Tibial nerve (tissue), 4 donors: ENCODE data around the gene RAG2. TPM values are rescaled to one million over a fixed set of nuclear protein-coding genes. Genes with fewer than 3 reads are reported as not detected.
A peak's percentile ranks its signal among the peaks of the same experiment; 100 is the strongest.
"Not testable (repeated sequence)": the region's sequence is repeated elsewhere in the genome, so short reads cannot be mapped to it uniquely, and the experiment has no call there.

Experiments
- DNase-seq, 2 donors: peaks; one replicate each; pipeline ENCODE4 v3.0.0-alpha.2; 2019; ENCODE audit warnings: low spot score in 2 of 2
- H3K27ac ChIP-seq, 4 donors: fragments of 200-600 bp; sonication (generic) in 3 of 4; one replicate each; pipeline ENCODE4 v1.5.1; 2017 to 2019; ENCODE audit warnings: mild to moderate bottlenecking in 1 of 4
- H3K27me3 ChIP-seq, 2 donors: fragments of 200-600 bp; sonication (generic) in 1 of 2; one replicate each; pipeline versions ENCODE4 v1.5.1 to v1.6.0; 2017 to 2019
- H3K36me3 ChIP-seq, 3 donors: fragments of 200-600 bp; sonication (generic); one replicate each; pipeline ENCODE4 v1.5.1; 2018 to 2019
- H3K4me1 ChIP-seq, 4 donors: fragments of 200-600 bp; sonication (generic) in 3 of 4; one replicate each; pipeline ENCODE4 v1.5.1; 2017 to 2019
- H3K4me3 ChIP-seq, 4 donors: fragments of 200-600 bp; sonication (generic) in 3 of 4; one replicate each; pipeline ENCODE4 v1.5.1; 2017 to 2019; ENCODE audit warnings: mild to moderate bottlenecking in 1 of 4, moderate library complexity in 1 of 4
- H3K9me3 ChIP-seq, 4 donors: fragments of 200-600 bp; sonication (generic) in 3 of 4; one replicate each; pipeline ENCODE4 v1.5.1; 2017 to 2019
- CTCF ChIP-seq, 5 experiments: fragments of 200-600 bp in 3 of 5; fragments of 450-650 bp in 2 of 5; sonication (generic) in 3 of 5; IDR thresholded peaks; one replicate each; pipeline ENCODE4 v1.5.1; 2016 to 2019; ENCODE audit warnings: antibody characterized with exemption in 5 of 5, mild to moderate bottlenecking in 3 of 5, moderate library complexity in 2 of 5
- EP300 ChIP-seq, 2 donors: sonication (generic); formaldehyde crosslinking; IDR thresholded peaks; one replicate each; pipeline ENCODE4 v1.6.1; 2017; ENCODE audit warnings: antibody characterized with exemption in 2 of 2, mild to moderate bottlenecking in 1 of 2
- POLR2A ChIP-seq, 2 donors: fragments of 450-650 bp; IDR thresholded peaks; one replicate each; pipeline ENCODE4 v1.6.1; 2017; ENCODE audit warnings: antibody characterized with exemption in 2 of 2, mild to moderate bottlenecking in 2 of 2, moderate library complexity in 2 of 2
- WGBS, 2 donors: methylation state at CpG; one replicate each; pipeline ENCODE4 v1.1.5; 2018; 5-methylcytosine and 5-hydroxymethylcytosine counted together
- total RNA-seq, 4 donors: library from RNA; depleted of rRNA; stranded (reverse); fragments of >200 nt; gene quantifications; one replicate each; pipeline ENCODE4 v1.1.0, GENCODE V29; 2016

Gene RAG2
- total RNA-seq, 4 donors from 2014 or later: not detected

- Histone ChIP-seq H3K27me3 (no peaks in the 10 kb centered on the region), H3K27ac (no peak overlapping the region), H3K4me3 (no peak overlapping the region), H3K36me3 (no peaks in the 10 kb centered on the region), H3K9me3 (no peaks in the 10 kb centered on the region), H3K4me1 (no peaks in the 10 kb centered on the region)
- no peak for DNase-seq
- TF ChIP-seq EP300 (IDR thresholded peaks at IDR 0.05) (no peak), CTCF (IDR thresholded peaks at IDR 0.05) (no peak), POLR2A (IDR thresholded peaks at IDR 0.05) (no peak)
- 91 to 93% methylated on average over 4 of the region's 4 CpGs for WGBS, 2 donors
Observed at GRCh38 chr11:36566407-36567053, 31.5 kb downstream of the RAG2 start.

- 67 to 72% methylated on average over 6 of the region's 6 CpGs for WGBS, 2 donors
- Histone ChIP-seq H3K9me3 (peaks cover 0 to 1% (median 0%) of the 10 kb centered on the region in 4 donors), H3K4me1 (no peaks in the 10 kb centered on the region), H3K27ac (no peak overlapping the region), H3K36me3 (no peaks in the 10 kb centered on the region), H3K27me3 (no peaks in the 10 kb centered on the region), H3K4me3 (no peak overlapping the region)
- TF ChIP-seq CTCF (IDR thresholded peaks at IDR 0.05) (no peak), EP300 (IDR thresholded peaks at IDR 0.05) (no peak), POLR2A (IDR thresholded peaks at IDR 0.05) (no peak)
- no peak for DNase-seq
Observed at GRCh38 chr11:36565031-36565610, 32.9 kb downstream of the RAG2 start.

- 1 to 3% methylated on average over 15 of the region's 15 CpGs for WGBS, 2 donors
- DNase-seq: peak in 1 of 2 donors; percentile 60
Observed at GRCh38 chr11:36564376-36565030, 33.5 kb downstream of the RAG2 start.

GRCh38 chr11:36558571-36559413, 39.2 kb downstream of the RAG2 start:
- no peak for DNase-seq
- Histone ChIP-seq H3K27me3 (no peaks in the 10 kb centered on the region), H3K9me3 (peaks cover 0 to 6% (median 0%) of the 10 kb centered on the region in 4 donors), H3K36me3 (no peaks in the 10 kb centered on the region), H3K27ac (no peak overlapping the region), H3K4me3 (no peak overlapping the region), H3K4me1 (no peaks in the 10 kb centered on the region)
- 78 to 84% methylated on average over 4 of the region's 4 CpGs for WGBS, 2 donors
- TF ChIP-seq EP300 (IDR thresholded peaks at IDR 0.05) (no peak), POLR2A (IDR thresholded peaks at IDR 0.05) (no peak)

More at GRCh38 chr11:36564376-36565030, 33.5 kb downstream of the RAG2 start:
- H3K9me3 ChIP-seq: peaks cover 0 to 6% (median 0%) of the 10 kb centered on the region in 4 donors
- no peaks in the 10 kb centered on the region for H3K27me3 ChIP-seq
- TF ChIP-seq EP300 (IDR thresholded peaks at IDR 0.05): no peak
- no peak for TF ChIP-seq POLR2A (IDR thresholded peaks at IDR 0.05)
- peak; percentile 50 to 66 (median 55) for TF ChIP-seq CTCF (IDR thresholded peaks at IDR 0.05)
- no peaks in the 10 kb centered on the region for H3K36me3 ChIP-seq
- H3K4me3 ChIP-seq: peak overlapping the region in 2 of 4 donors; percentile 23 to 34
- H3K27ac ChIP-seq: no peak overlapping the region
- no peaks in the 10 kb centered on the region for H3K4me1 ChIP-seq

- H3K9me3 ChIP-seq: peaks cover 0 to 6% (median 0%) of the 10 kb centered on the region in 4 donors
- DNase-seq: no peak
- no peaks in the 10 kb centered on the region for H3K4me1 ChIP-seq
- no peak for TF ChIP-seq CTCF (IDR thresholded peaks at IDR 0.05)
- TF ChIP-seq EP300 (IDR thresholded peaks at IDR 0.05): no peak
- TF ChIP-seq POLR2A (IDR thresholded peaks at IDR 0.05): no peak
- H3K27me3 ChIP-seq: no peaks in the 10 kb centered on the region
- H3K36me3 ChIP-seq: no peaks in the 10 kb centered on the region
- no peak overlapping the region for H3K4me3 ChIP-seq
- no peak overlapping the region for H3K27ac ChIP-seq
Observed at GRCh38 chr11:36557991-36558390, 40.0 kb downstream of the RAG2 start.

GRCh38 chr11:36557390-36557789, 40.6 kb downstream of the RAG2 start:
- H3K27me3 ChIP-seq, H3K27ac ChIP-seq, H3K9me3 ChIP-seq, H3K4me3 ChIP-seq, H3K4me1 ChIP-seq, DNase-seq, H3K36me3 ChIP-seq: not testable (repeated sequence)
- 95 to 96% methylated on average over 7 to 17 of the region's 17 CpGs for WGBS, 2 donors
